OCI-LY7 (cell line): ENCODE results near the gene ZNF619. TPM values are rescaled to one million over a fixed set of nuclear protein-coding genes. Genes with fewer than 3 reads are reported as not detected.
A peak's percentile ranks its signal among the peaks of the same experiment; 100 is the strongest.

Experiments
- BruUV-seq: library from RNA; stranded (reverse); fragments of 400-500 nt; replicated peaks from 2 replicates; lab custom pipeline; 2021; lab: Mats Ljungman, UMichigan
- CTCF ChIA-PET: fragments of 300-600 bp; sonication (Branson Sonifier 250); formaldehyde crosslinking; loops from one replicate; lab custom pipeline; 2022; ENCODE audit warnings: antibody characterized with exemption; ENCODE audit not compliant: unreplicated experiment; lab: Charles Lee
- POLR2A ChIA-PET: fragments of 300-600 bp; sonication (Branson Sonifier 250); formaldehyde crosslinking; loops from one replicate; lab custom pipeline; 2022; ENCODE audit warnings: antibody characterized with exemption; lab: Charles Lee
- DNase-seq: peaks from one replicate; pipeline ENCODE4 v3.0.0-alpha.2; 2015; ENCODE audit warnings: low spot score
- H2AFZ ChIP-seq: fragments of 200-600 bp; sonication (generic), shearing (Covaris generic); 2 replicates; pipeline ENCODE4 v1.6.1; 2014; ENCODE audit warnings: mild to moderate bottlenecking, antibody characterized with exemption, low read length, moderate library complexity
- H3K27ac ChIP-seq: fragments of 200-600 bp; sonication (generic); 2 replicates; pipeline ENCODE4 v1.5.1; 2014; ENCODE audit warnings: mixed run types, low read depth, mild to moderate bottlenecking, moderate library complexity, low read length, inconsistent platforms; ENCODE audit not compliant: poor library complexity, severe bottlenecking
- H3K36me3 ChIP-seq: fragments of 200-600 bp; sonication (generic); 2 replicates; pipeline ENCODE4 v1.6.1; 2014; ENCODE audit warnings: mild to moderate bottlenecking, antibody characterized with exemption, low read length, moderate library complexity, mixed read lengths; ENCODE audit not compliant: insufficient read depth
- H3K4me1 ChIP-seq: fragments of 200-600 bp; sonication (generic); 2 replicates; pipeline ENCODE4 v1.5.1; 2014; ENCODE audit warnings: mild to moderate bottlenecking, low read length; ENCODE audit not compliant: insufficient read depth, poor library complexity, severe bottlenecking
- H3K4me2 ChIP-seq: fragments of 200-600 bp; sonication (generic); 2 replicates; pipeline ENCODE4 v1.6.1; 2014; ENCODE audit warnings: mild to moderate bottlenecking, low read length
- H3K4me3 ChIP-seq: fragments of 200-600 bp; sonication (generic); 2 replicates; pipeline ENCODE4 v1.5.1; 2014; ENCODE audit warnings: mild to moderate bottlenecking, low read depth, low read length; ENCODE audit not compliant: poor library complexity, severe bottlenecking
- H3K79me2 ChIP-seq: fragments of 200-600 bp; sonication (generic); 2 replicates; pipeline ENCODE4 v1.6.1; 2016; ENCODE audit warnings: low read depth, mild to moderate bottlenecking, low read length, moderate library complexity, mixed read lengths; ENCODE audit not compliant: insufficient read depth
- H3K9me2 ChIP-seq: fragments of 200-600 bp; sonication (generic); 2 replicates; pipeline ENCODE4 v1.6.1; 2016; ENCODE audit warnings: mild to moderate bottlenecking, low read length, mixed read lengths; ENCODE audit not compliant: insufficient read depth
- H3K9me3 ChIP-seq: fragments of 200-600 bp; sonication (generic); 2 replicates; pipeline ENCODE4 v1.6.1; 2014; ENCODE audit warnings: mild to moderate bottlenecking, mixed run types, low read length, mixed read lengths
- H4K20me1 ChIP-seq: fragments of 200-600 bp; sonication (generic); 2 replicates; pipeline ENCODE4 v1.6.1; 2014; ENCODE audit warnings: mild to moderate bottlenecking, antibody characterized with exemption, low read length, moderate library complexity, mixed read lengths; ENCODE audit not compliant: insufficient read depth
- EZH2phosphoT487 ChIP-seq: fragments of 200-600 bp; sonication (generic); IDR thresholded peaks from 2 replicates; pipeline ENCODE4 v1.6.1; 2018; ENCODE audit warnings: low read depth, borderline replicate concordance, mild to moderate bottlenecking, mixed run types, antibody characterized with exemption, low read length, moderate library complexity, mixed read lengths
- intact Hi-C: fragments of 100-400 bp; cut with micrococcal nuclease; formaldehyde crosslinking; loops from one replicate; pipeline ENCODE4 v1.10.0; 2022; ENCODE audit not compliant: unreplicated experiment
- total RNA-seq, 2 experiments: library from RNA; depleted of rRNA in 1 of 2; stranded (reverse); fragments of >200 nt in 1 of 2; shearing (Covaris generic) in 1 of 2; gene quantifications; 2 replicates each; pipeline ENCODE4 v1.2.3, GENCODE V29; 2014 to 2022
- TF ChIP-seq, protein P1 (sequence below): fragments of 200-600 bp; sonication (generic); conservative IDR thresholded peaks from 2 replicates; pipeline ENCODE4 v1.5.1; 2014; ENCODE audit warnings: mild to moderate bottlenecking, antibody characterized with exemption, low read length, moderate library complexity, mixed read lengths

Gene ZNF619
- total RNA-seq, 2 experiments from 2014 or later = 0.16 to 0.80 TPM

DNA sequence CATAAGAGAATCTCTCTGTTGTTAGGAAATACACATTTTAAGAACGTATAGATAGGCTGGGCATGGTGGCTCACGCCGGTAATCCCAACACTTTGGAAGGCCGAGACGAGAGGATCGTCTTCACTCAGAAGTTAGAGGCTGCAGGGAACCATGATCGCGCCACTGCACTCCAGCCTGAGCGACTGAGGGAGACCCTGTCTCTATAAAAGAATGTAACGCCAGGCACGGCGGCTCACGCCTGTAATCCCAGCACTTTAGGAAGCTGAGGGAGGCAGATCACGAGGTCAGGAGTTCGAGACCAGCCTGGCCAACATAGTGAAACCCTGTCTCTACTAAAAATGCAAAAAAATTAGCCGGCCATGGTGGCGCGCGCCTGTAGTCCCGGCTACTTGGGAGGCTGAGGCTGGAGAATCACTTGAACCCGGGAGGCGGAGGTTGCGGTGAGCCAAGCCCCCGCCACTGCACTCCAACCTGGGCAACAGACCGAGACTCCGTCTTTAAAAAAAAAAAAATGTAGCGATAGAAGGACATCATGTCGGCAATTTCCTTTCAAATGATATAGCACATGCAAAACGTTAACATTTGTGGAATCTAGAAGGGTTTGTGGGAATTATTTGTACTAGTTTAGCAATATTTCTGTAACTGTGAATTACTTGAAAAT is 20.5 kb upstream of the ZNF619 start:
- H3K9me2 ChIP-seq = no peaks in the 10 kb centered on the region
- BruUV-seq = TSS peak; percentile 99
- H2AFZ ChIP-seq = peak overlapping the region; percentile 82; the same call in 1 of the 2 replicates
- ChIA-PET POLR2A (interaction anchor here (1.6 kb wide), 1 partner anchor 148 kb away, joined by 6 read pairs; no protein-coding TSS in a partner anchor), CTCF (no interaction called here)
- intact Hi-C loops = loop anchor here (2.0 to 10.0 kb wide), 3 partner anchors 261 to 1508 kb away; partner anchors contain the start of genes CTNNB1 and ULK4
- DNase-seq = no peak
- H4K20me1 ChIP-seq = peaks cover 23% of the 10 kb centered on the region
- no peaks in the 10 kb centered on the region for H3K9me3 ChIP-seq
- peak overlapping the region; percentile 98 for H3K4me3 ChIP-seq
- peak overlapping the region; percentile 80 for H3K4me2 ChIP-seq
- H3K36me3 ChIP-seq = peaks cover 41% of the 10 kb centered on the region
- H3K79me2 ChIP-seq = peaks cover 46% of the 10 kb centered on the region
- H3K4me1 ChIP-seq = peaks cover 49% of the 10 kb centered on the region
- TF ChIP-seq EZH2phosphoT487 = no peak
- TF ChIP-seq, protein P1, sequence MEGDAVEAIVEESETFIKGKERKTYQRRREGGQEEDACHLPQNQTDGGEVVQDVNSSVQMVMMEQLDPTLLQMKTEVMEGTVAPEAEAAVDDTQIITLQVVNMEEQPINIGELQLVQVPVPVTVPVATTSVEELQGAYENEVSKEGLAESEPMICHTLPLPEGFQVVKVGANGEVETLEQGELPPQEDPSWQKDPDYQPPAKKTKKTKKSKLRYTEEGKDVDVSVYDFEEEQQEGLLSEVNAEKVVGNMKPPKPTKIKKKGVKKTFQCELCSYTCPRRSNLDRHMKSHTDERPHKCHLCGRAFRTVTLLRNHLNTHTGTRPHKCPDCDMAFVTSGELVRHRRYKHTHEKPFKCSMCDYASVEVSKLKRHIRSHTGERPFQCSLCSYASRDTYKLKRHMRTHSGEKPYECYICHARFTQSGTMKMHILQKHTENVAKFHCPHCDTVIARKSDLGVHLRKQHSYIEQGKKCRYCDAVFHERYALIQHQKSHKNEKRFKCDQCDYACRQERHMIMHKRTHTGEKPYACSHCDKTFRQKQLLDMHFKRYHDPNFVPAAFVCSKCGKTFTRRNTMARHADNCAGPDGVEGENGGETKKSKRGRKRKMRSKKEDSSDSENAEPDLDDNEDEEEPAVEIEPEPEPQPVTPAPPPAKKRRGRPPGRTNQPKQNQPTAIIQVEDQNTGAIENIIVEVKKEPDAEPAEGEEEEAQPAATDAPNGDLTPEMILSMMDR = no peak
- H3K27ac ChIP-seq = peak overlapping the region; percentile 80

DNA sequence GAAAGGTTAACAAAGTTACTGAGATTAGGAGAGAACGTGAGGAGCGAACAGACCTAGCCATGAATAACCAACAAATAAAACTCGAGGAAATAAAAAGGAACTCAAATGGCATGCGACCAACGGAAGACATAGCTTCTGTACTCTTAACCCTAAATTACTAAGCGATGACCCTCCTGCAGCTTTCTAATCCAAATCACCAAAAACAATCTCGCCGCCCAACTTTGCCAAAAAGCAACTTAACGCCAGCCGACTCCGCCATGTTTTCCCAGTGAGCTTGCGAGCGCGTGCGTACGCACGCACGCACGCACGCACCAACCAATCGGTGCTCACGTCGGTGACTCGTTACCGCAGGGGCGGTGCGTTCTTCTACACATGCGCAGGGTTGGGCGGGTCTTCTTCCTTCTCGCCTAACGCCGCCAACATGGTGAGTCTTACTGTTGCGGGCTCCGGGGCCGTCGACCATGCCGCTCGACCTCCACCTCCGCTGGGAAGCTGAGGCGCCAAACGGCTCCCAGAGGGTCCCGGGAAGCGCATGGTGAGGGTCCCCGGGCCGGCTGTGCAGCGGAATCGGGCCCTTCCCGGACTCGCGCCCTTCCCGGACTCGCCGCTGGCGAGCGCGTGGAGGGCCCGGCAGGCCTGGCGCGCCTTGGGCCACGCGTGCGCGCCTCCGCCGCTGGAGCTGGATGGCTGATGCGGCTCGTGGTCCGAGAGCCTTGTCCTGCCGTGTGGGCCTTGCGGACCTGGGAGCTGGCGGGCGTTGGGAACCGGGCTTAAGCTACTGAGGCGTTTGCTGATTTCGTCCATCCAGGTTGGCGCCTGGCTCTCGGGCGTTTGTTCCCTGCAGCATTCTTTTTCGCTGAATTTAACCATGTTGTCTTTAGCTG is 19.7 kb upstream of the ZNF619 start, which contains the start of gene RPL14:
Gene RPL14, plus strand, starts transcription at position 400 of the 884 bp plus-strand sequence. Its CDS starts 133 bp downstream, at position 533.
- H4K20me1 ChIP-seq = peaks cover 23% of the 10 kb centered on the region
- H3K4me1 ChIP-seq = peaks cover 42% of the 10 kb centered on the region
- DNase-seq = peak; percentile 96
- intact Hi-C loops = loop anchor here (2.0 to 10.0 kb wide), 3 partner anchors 260 to 1508 kb away; partner anchors contain the start of genes CTNNB1 and ULK4
- H3K27ac ChIP-seq = peak within 1 kb of the TSS; percentile 80
- peaks cover 49% of the 10 kb centered on the region for H3K36me3 ChIP-seq
- peak within 1 kb of the TSS; percentile 82; the same call in 1 of the 2 replicates for H2AFZ ChIP-seq
- no peaks in the 10 kb centered on the region for H3K9me2 ChIP-seq
- TF ChIP-seq, protein P1 = no peak
- TF ChIP-seq EZH2phosphoT487 = no peak
- no peaks in the 10 kb centered on the region for H3K9me3 ChIP-seq
- H3K4me2 ChIP-seq = peak within 1 kb of the TSS; percentile 80
- peaks cover 48% of the 10 kb centered on the region for H3K79me2 ChIP-seq
- ChIA-PET POLR2A (interaction anchor here (1.0 to 1.6 kb wide), 7 partner anchors 8 to 261 kb away, joined by 3 to 6 read pairs (median 4); partner anchors contain the start of genes ZNF619 and ZNF621), CTCF (no interaction called here)
- BruUV-seq = no TSS peak
- H3K4me3 ChIP-seq = peak within 1 kb of the TSS; percentile 98
